Measurements from ENCODE around the gene AKR7A3. TPM values are rescaled to one million over a fixed set of nuclear protein-coding genes. Genes with fewer than 3 reads are reported as not detected.

The AKR7A3 gene
- total and polyA plus RNA-seq, 9 of the 15 experiments (the other 6 are each of a cell fraction or from before 2014, with no cell fraction given) = 0.04 to 1.5 (median 0.44) TPM; not detected in 1

GRCh38 chr1:19257178-19257914, 31.2 kb downstream of the AKR7A3 start:
- no TSS peak for BruUV-seq (replicated peaks)
- H4K20me1 ChIP-seq (replicated peaks; ENCODE audit: control insufficient read depth, insufficient read depth, low read length) = peaks cover 10% of the 10 kb centered on the region
- FAIRE-seq (no peak), ATAC-seq (no peak), DNase-seq (ENCODE audit: extremely low read depth in 1 of 4, low spot score in 3 of 4) (peak in 2 of 4 experiments; percentile 37 to 38)
- CTCF ChIA-PET (ENCODE audit: low intra/inter-chr PET ratio) = no interaction called here
- H3K36me3 ChIP-seq (ENCODE audit: control insufficient read depth, insufficient read depth, low read length) = peaks cover 84% of the 10 kb centered on the region
- H3K4me1 ChIP-seq (replicated peaks in 1 of 2; ENCODE audit: control insufficient read depth in 2 of 2, insufficient read depth in 2 of 2, low read length in 2 of 2) = peaks cover 14 to 23% of the 10 kb centered on the region in 2 experiments; a peak in 4 of 5 replicates
- in situ Hi-C loops (cut with MboI) (no loop called here), intact Hi-C loops (cut with micrococcal nuclease) (no loop called here)
- H2AFZ ChIP-seq (ENCODE audit: low read depth, low read length) = no peak overlapping the region
- H3K9me1 ChIP-seq (ENCODE audit: control insufficient read depth, insufficient read depth, low read length) = peaks cover 3% of the 10 kb centered on the region
- H3K27me3 ChIP-seq (ENCODE audit: control insufficient read depth in 2 of 2, insufficient read depth in 2 of 2, low read length in 2 of 2) = no peaks in the 10 kb centered on the region
- no peaks in the 10 kb centered on the region for H3K9me3 ChIP-seq (replicated peaks; ENCODE audit: control insufficient read depth, insufficient read depth, low read depth, low read length)
- no peak overlapping the region for H3K9ac ChIP-seq (ENCODE audit: insufficient read depth in 1 of 2, low read depth in 2 of 2, low read length in 2 of 2)
- 68% methylated on average over 14 of the region's 15 CpGs for WGBS (ENCODE audit: insufficient coverage, low coverage, missing lambda C conversion rate)
- no peak overlapping the region for H3K4me3 ChIP-seq
- H3K79me2 ChIP-seq (ENCODE audit: control insufficient read depth, insufficient read depth, low read length) = peaks cover 43% of the 10 kb centered on the region
- no peak overlapping the region for H3K27ac ChIP-seq (ENCODE audit: extremely low read depth, low read depth, low read length)
- no peak overlapping the region for H3K4me2 ChIP-seq (ENCODE audit: insufficient read depth, low read length)
- POLR2A ChIA-PET = interaction anchor here (0.6 to 2.2 kb wide), 4 partner anchors 8 to 40 kb away, joined by 3 to 9 read pairs (median 4); no protein-coding TSS in a partner anchor
- no peak for TF ChIP-seq CHD7 (IDR thresholded peaks at IDR 0.05; ENCODE audit: low read depth, low read length)
- no peak for TF ChIP-seq MBD2 (IDR thresholded peaks at IDR 0.05; ENCODE audit: borderline replicate concordance, low read depth)
- TF ChIP-seq GMEB1 (CRISPR knock-in tag; IDR thresholded peaks at IDR 0.05) = no peak
- no peak for TF ChIP-seq NFE2 (IDR thresholded peaks at IDR 0.05; ENCODE audit: low read depth)
- TF ChIP-seq MYC (IDR thresholded peaks at IDR 0.05; ENCODE audit: low read depth, low read length) = no peak
- no peak for TF ChIP-seq MYC (CRISPR knock-in tag; IDR thresholded peaks at IDR 0.05; ENCODE audit: borderline replicate concordance, low read depth)
- peak; percentile 43; the same call in 1 of the 2 replicates for TF ChIP-seq RBFOX2 (IDR thresholded peaks at IDR 0.05; ENCODE audit: low read depth, low read length)
- no peak for TF ChIP-seq SETDB1 (IDR thresholded peaks at IDR 0.05; ENCODE audit: low read length)
- peak; percentile 78 for TF ChIP-seq NFIC (IDR thresholded peaks at IDR 0.05)

All from K562 (cell line).